HUES48 (cell line): Measurements from ENCODE around the gene ILRUN.
"Not testable (repeated sequence)": the region's sequence is repeated elsewhere in the genome, so short reads cannot be mapped to it uniquely, and the experiment has no call there.

Experiments
- H3K27ac ChIP-seq: one replicate; pipeline ENCODE4 v1.7.0; 2013; ENCODE audit warnings: low read depth, low read length, inconsistent platforms
- H3K27me3 ChIP-seq: 2 replicates; pipeline ENCODE4 v1.6.1; 2013; ENCODE audit warnings: mild to moderate bottlenecking, low read length; ENCODE audit not compliant: control insufficient read depth, insufficient read depth
- H3K36me3 ChIP-seq: 2 replicates; pipeline ENCODE4 v1.6.1; 2013; ENCODE audit warnings: low read length; ENCODE audit not compliant: control insufficient read depth, insufficient read depth
- H3K4me1 ChIP-seq: 2 replicates; pipeline ENCODE4 v1.6.1; 2013; ENCODE audit warnings: mild to moderate bottlenecking, low read length; ENCODE audit not compliant: control insufficient read depth, insufficient read depth
- H3K4me3 ChIP-seq: 2 replicates; pipeline ENCODE4 v1.5.1; 2013; ENCODE audit warnings: mild to moderate bottlenecking, low read depth, low read length
- H3K9ac ChIP-seq: 2 replicates; pipeline ENCODE4 v1.6.1; 2013; ENCODE audit warnings: mild to moderate bottlenecking, low read depth, low read length, moderate library complexity
- H3K9me3 ChIP-seq: 2 replicates; pipeline ENCODE4 v1.6.1; 2013; ENCODE audit warnings: low read length; ENCODE audit not compliant: control insufficient read depth, insufficient read depth

ILRUN gene

GRCh38 chr6:34654061-34654710, 42.4 kb downstream of the ILRUN start:
- no peaks in the 10 kb centered on the region for H3K9me3 ChIP-seq
- no peak overlapping the region for H3K9ac ChIP-seq
- H3K27me3 ChIP-seq, result no peaks in the 10 kb centered on the region
- H3K4me1 ChIP-seq, result peaks cover 20% of the 10 kb centered on the region
- no peak overlapping the region for H3K4me3 ChIP-seq
- H3K27ac ChIP-seq, result no peak overlapping the region
- peaks cover 26% of the 10 kb centered on the region for H3K36me3 ChIP-seq

GRCh38 chr6:34652263-34652662, 44.3 kb downstream of the ILRUN start:
- H3K4me1 ChIP-seq, result peaks cover 10% of the 10 kb centered on the region
- H3K4me3 ChIP-seq, result no peak overlapping the region
- no peaks in the 10 kb centered on the region for H3K27me3 ChIP-seq
- no peaks in the 10 kb centered on the region for H3K9me3 ChIP-seq
- H3K36me3 ChIP-seq, result peaks cover 30% of the 10 kb centered on the region
- no peak overlapping the region for H3K9ac ChIP-seq
- H3K27ac ChIP-seq, result no peak overlapping the region

- Histone ChIP-seq H3K27me3 (no peaks in the 10 kb centered on the region), H3K36me3 (peaks cover 38% of the 10 kb centered on the region), H3K4me3 (no peak overlapping the region), H3K27ac (no peak overlapping the region), H3K9ac (no peak overlapping the region), H3K9me3 (no peaks in the 10 kb centered on the region), H3K4me1 (no peaks in the 10 kb centered on the region)
These were observed 45.7 kb downstream of the ILRUN start for GRCh38 chr6:34650823-34651222.

GRCh38 chr6:34650232-34650631, 46.3 kb downstream of the ILRUN start:
- peaks cover 44% of the 10 kb centered on the region for H3K36me3 ChIP-seq
- H3K4me3 ChIP-seq, H3K9ac ChIP-seq, H3K27ac ChIP-seq, H3K4me1 ChIP-seq, H3K9me3 ChIP-seq, H3K27me3 ChIP-seq: not testable (repeated sequence)

- H3K27ac ChIP-seq, result no peak overlapping the region
- H3K9me3 ChIP-seq, result no peaks in the 10 kb centered on the region
- no peaks in the 10 kb centered on the region for H3K27me3 ChIP-seq
- H3K4me3 ChIP-seq, result no peak overlapping the region
- H3K9ac ChIP-seq, result no peak overlapping the region
- H3K4me1 ChIP-seq, result no peaks in the 10 kb centered on the region
- H3K36me3 ChIP-seq, result peaks cover 47% of the 10 kb centered on the region
These were observed 47.8 kb downstream of the ILRUN start for GRCh38 chr6:34648806-34649205.
